Gastrocnemius medialis (tissue), 4 donors: Measurements from ENCODE around the gene C1QC.

Experiments
- POLR2A ChIP-seq, 2 donors: fragments of 450-650 bp; IDR thresholded peaks; one replicate each; pipeline ENCODE4 v1.6.1; 2017; ENCODE audit warnings: antibody characterized with exemption in 2 of 2, mild to moderate bottlenecking in 2 of 2, moderate library complexity in 2 of 2
- TF ChIP-seq, protein P1 (sequence below), 5 experiments: fragments of 450-650 bp in 3 of 5; fragments of 200-600 bp in 2 of 5; sonication (generic) in 2 of 5; IDR thresholded peaks in 4 of 5; conservative IDR thresholded peaks in 1 of 5; 1 replicate in 4 of 5; 2 replicates in 1 of 5; pipeline ENCODE4 v1.5.1; 2016 to 2019; ENCODE audit warnings: antibody characterized with exemption in 5 of 5, mild to moderate bottlenecking in 3 of 5, moderate library complexity in 3 of 5

DNA sequence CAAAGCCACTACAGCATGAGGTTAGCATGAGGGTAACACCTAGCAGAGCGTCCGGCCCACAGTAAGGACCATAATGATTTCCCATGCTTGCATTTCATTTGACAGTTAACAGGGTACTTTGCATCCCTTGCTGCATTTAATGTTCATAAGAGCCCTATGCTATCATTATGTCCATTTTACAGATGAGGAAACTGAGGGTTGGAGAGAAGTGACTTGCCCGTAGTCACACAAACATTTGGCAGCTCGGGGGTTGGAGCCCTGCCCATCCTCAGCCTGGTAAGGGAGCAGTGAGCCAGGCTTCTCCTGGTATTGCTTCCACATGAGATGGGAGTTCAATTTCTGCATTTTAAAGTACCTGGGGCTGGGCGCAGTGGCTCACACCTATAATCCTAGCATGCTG is 50.7 kb downstream of the C1QC start:
- TF ChIP-seq, protein P1, sequence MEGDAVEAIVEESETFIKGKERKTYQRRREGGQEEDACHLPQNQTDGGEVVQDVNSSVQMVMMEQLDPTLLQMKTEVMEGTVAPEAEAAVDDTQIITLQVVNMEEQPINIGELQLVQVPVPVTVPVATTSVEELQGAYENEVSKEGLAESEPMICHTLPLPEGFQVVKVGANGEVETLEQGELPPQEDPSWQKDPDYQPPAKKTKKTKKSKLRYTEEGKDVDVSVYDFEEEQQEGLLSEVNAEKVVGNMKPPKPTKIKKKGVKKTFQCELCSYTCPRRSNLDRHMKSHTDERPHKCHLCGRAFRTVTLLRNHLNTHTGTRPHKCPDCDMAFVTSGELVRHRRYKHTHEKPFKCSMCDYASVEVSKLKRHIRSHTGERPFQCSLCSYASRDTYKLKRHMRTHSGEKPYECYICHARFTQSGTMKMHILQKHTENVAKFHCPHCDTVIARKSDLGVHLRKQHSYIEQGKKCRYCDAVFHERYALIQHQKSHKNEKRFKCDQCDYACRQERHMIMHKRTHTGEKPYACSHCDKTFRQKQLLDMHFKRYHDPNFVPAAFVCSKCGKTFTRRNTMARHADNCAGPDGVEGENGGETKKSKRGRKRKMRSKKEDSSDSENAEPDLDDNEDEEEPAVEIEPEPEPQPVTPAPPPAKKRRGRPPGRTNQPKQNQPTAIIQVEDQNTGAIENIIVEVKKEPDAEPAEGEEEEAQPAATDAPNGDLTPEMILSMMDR (IDR thresholded peaks at IDR 0.05 in 4 of 5, conservative IDR thresholded peaks at IDR 0.05 in 1 of 5) = no peak
- TF ChIP-seq POLR2A (IDR thresholded peaks at IDR 0.05) = no peak
